ENCODE data around the gene SETBP1.

Gene SETBP1

GRCh38 chr18:45090526-45091140, 409.9 kb downstream of the SETBP1 start:
- FAIRE-seq, result no peak

- FAIRE-seq, result no peak
These were observed 419.8 kb downstream of the SETBP1 start for GRCh38 chr18:45100321-45101105.

DNA sequence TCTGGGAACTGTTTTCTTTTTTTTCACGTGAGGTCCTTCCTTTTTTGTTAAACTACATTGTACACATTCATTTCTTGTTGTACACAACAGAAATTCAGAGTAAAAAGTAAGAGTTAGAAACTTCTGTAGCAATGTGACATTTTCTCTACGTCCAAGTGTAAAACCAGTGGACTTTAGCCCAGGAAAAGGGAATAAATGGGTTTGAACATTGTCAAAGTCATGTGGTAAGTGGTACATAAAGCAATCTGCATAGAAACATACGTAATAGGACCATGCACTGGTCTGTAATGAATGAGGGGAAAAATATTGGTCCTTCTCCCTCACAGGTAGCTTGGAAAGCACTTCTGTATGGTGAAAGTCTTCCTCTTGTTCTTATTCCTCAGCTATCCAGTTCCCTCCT, 421.4 kb downstream of the SETBP1 start:
- FAIRE-seq, result no peak

DNA sequence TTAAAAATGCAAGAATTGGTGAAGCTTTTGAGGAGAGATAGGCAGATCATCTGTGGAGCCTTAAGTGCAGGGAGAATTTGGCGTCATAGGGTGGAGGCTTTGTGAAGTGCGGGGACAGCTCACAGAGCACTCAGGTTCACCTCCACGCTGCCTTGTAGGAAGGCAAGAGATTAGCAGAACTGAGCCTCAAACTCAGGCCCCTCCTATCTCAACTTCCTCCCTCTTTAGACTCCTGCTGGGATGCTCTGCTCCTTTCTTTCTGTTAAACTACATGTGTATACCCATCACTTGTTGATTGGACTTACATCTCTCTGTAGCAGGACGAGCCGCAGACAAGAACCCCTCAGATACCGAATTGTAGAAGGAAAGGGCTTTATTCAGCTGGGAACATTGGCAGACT, 422.2 kb downstream of the SETBP1 start:
- FAIRE-seq, result no peak

DNA sequence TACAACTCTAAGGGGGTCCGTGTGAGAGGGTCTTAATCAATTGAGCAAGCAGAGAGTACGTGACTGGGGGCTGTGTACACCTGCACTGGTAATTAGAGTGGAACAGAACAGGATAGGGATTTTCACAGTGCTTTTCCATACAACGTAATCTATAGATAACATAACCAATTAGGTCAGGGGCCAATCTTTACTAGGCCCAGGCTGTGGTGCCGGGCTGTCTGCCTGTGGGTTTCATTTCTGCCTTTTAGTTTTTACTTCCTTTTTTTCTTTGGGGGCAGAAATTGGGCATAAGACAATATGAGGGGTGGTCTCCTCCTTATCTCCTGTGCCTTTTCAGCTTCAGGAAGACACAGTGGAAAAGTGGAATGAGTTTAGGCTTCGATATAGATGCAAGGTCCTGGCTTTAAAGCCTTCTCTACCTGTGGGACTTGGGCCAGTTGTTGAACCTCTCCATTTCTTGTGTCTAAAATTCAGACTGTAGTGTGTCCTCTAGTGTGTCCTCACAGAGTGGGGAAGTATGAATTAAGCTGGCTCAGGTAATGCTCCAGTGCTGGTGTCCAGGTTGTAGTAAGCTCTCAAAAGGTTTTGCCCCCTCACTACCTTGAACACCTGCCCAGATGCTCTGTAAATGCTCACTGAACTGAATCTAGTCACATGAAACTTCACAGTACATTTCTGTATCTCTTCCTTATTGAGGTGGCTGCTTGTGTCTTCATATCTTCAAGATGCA, 422.8 kb downstream of the SETBP1 start:
- no peak for FAIRE-seq

GRCh38 chr18:45104049-45104395, 423.3 kb downstream of the SETBP1 start:
- no peak for FAIRE-seq

- no peak for FAIRE-seq
These were observed 425.7 kb downstream of the SETBP1 start for GRCh38 chr18:45106331-45106774.

GRCh38 chr18:45107425-45107824, 426.7 kb downstream of the SETBP1 start:
- no peak for FAIRE-seq

DNA sequence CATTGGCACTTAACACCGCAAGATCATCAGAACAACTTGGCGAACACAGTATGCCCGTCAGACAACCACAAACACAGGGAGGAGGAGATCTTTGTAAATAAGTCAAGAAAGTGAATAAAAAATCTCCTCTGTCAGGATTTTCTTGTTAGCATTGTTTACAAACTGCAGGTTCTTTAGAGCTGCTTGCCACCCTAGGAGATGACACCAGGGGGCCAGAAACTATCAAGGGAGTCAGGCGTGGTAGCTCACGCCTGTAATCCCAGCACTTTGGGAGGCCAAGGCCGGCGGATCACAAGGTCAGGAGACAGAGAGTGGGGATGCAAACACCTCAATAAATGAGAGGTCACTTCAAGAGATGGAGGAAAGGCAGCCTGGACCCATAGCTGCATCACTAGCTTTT, 428.1 kb downstream of the SETBP1 start:
- no peak for FAIRE-seq

DNA sequence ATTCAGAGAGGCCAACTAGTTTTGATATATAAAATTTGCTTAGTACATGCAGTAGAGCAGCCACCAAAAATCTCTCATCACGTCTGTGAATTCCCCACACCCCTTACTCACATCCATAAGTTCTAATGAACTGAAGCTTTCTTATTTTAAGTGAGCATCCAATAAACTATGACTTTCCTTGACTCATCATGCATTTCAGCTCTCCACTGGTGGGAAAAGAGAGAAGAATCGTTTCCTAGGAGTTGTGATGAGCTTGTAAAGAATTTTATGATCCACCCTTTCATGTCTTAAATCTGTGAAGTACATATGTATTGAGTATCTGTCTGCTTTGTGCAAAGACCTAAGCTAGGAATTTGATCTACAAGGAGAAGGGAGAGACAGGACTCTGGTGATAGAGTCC, 428.6 kb downstream of the SETBP1 start:
- no peak for FAIRE-seq

- no peak for FAIRE-seq
These were observed 429.0 kb downstream of the SETBP1 start for GRCh38 chr18:45109706-45110105.

DNA sequence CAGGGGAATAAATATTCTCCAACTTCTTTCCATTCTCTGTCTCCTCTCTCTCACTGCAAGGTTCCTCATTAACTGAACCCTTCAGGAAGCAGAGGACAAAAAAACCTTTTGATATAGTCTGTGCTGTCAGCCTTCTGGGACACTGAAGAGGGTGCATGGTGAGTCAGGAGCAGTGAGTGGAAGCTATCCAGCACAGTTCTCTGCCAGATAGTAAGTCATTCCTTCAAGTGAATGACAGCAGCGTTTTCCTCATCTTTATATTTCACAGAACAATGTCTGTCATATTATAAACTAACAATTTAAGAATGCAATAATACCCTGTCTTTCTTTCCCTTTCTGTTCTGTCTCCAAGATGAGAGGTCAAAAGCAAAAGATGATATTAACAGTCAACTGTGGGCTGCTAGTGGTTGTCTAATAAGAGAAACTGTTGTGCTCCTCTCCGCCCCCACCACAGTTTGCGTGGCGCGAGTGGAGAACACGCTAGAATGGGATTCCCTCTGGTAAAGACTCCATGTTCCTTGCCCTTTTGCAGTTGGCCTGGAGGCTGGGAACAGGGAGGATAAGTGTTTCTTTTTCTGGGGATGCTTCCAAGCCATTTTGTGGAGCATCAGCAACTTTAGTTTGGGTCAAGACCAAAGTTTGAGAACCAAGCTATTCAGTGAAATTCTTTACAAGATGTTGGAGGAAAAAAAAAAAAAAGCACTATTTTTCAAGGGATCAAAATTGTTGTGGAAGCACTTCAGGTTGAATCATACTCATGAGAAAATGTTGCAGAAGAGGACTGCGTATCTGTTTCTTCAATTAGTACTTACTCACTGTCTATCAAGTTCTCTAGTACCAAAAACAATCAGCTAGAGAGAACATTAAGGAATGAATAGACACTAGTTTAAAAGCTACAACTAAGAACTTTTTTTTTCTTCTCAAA, 430.2 kb downstream of the SETBP1 start:
- FAIRE-seq, result no peak

GRCh38 chr18:45111502-45111848, 430.8 kb downstream of the SETBP1 start:
- FAIRE-seq, result no peak

DNA sequence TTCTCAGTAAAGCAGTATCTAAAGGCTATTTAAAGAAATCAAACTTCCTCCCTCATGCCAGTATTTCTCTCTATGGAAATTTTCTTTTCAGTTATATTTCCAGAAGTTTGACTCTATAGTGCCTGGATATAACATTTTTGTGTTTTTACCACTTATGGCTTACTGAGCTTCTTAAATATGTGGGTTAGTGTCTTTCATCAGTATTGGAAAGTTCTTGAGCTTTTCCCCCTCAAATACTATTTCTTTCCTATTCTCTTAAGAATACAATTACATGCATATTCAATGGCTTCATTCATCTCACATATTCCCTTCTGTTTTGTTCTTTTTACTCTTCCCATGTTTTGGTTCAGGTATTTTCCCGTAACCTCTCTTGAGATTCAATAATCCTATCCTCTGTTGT, 432.0 kb downstream of the SETBP1 start:
- no peak for FAIRE-seq

GRCh38 chr18:45116116-45116515, 435.4 kb downstream of the SETBP1 start:
- FAIRE-seq, result no peak

Data from TTC549 (cell line).